Endothelial cell of umbilical vein (primary cell): Measurements from ENCODE around the gene EMP3. TPM values are rescaled to one million over a fixed set of nuclear protein-coding genes. Genes with fewer than 3 reads are reported as not detected.

Experiments used
- BruUV-seq: library from RNA; stranded (reverse); fragments of 400-500 nt; replicated peaks from 2 replicates; lab custom pipeline; 2021; lab: Mats Ljungman, UMichigan
- CTCF ChIA-PET: fragments of 300-600, 350-600 bp; sonication (Branson Sonifier 250); formaldehyde crosslinking; loops from one replicate; lab custom pipeline; 2021; ENCODE audit warnings: antibody characterized with exemption, inconsistent platforms; lab: Charles Lee
- POLR2A ChIA-PET: fragments of 300-600, 350-600 bp; sonication (Branson Sonifier 250); formaldehyde crosslinking; loops from one replicate; lab custom pipeline; 2021; ENCODE audit warnings: antibody characterized with exemption, inconsistent platforms; lab: Charles Lee
- DNase-seq: peaks from one replicate; pipeline ENCODE4 v3.0.0-alpha.2; 2011; ENCODE audit warnings: low read depth, low spot score
- FAIRE-seq: peaks from 2 replicates; lab custom pipeline; 2011; peaks lifted over from hg19 to GRCh38; lab: Jason Lieb, UNC
- H2AFZ ChIP-seq: 2 replicates; pipeline ENCODE4 v1.6.0; 2012; ENCODE audit warnings: low read depth, low read length, control low read depth, inconsistent platforms
- H3K27ac ChIP-seq: 2 replicates; pipeline ENCODE4 v1.5.1; 2011; ENCODE audit warnings: low read depth, mild to moderate bottlenecking, control low read depth, low read length, moderate library complexity; ENCODE audit not compliant: insufficient read depth
- H3K27me3 ChIP-seq, 2 experiments: 2 replicates each; pipeline versions ENCODE4 v1.6.0 to v1.6.1; 2011; ENCODE audit warnings: low read length in 2 of 2, mixed read lengths in 1 of 2; ENCODE audit not compliant: control insufficient read depth in 2 of 2, insufficient read depth in 2 of 2
- H3K36me3 ChIP-seq, 2 experiments: 2 replicates in 1 of 2; 3 replicates in 1 of 2; pipeline ENCODE4 v1.5.1; 2011; ENCODE audit warnings: low read length in 2 of 2, mild to moderate bottlenecking in 1 of 2, moderate library complexity in 1 of 2; ENCODE audit not compliant: control insufficient read depth in 2 of 2, insufficient read depth in 2 of 2; ENCODE audit errors: extremely low read depth in 1 of 2
- H3K4me1 ChIP-seq: 3 replicates; pipeline ENCODE4 v1.5.1; 2011; ENCODE audit warnings: mild to moderate bottlenecking, low read length; ENCODE audit not compliant: control insufficient read depth, insufficient read depth; ENCODE audit errors: extremely low read depth
- H3K4me2 ChIP-seq: 2 replicates; pipeline ENCODE4 v1.6.1; 2011; ENCODE audit warnings: low read length, control low read depth, mixed read lengths; ENCODE audit not compliant: insufficient read depth
- H3K4me3 ChIP-seq, 3 experiments: fragments of 200-600 bp in 1 of 3; sonication (generic), shearing (Covaris generic) in 1 of 3; replicated peaks in 1 of 3; 2 replicates each; pipeline ENCODE4 v1.5.1; 2011 to 2016; ENCODE audit warnings: control low read depth in 3 of 3, low read length in 3 of 3, mild to moderate bottlenecking in 2 of 3, inconsistent platforms in 1 of 3, low read depth in 1 of 3, moderate library complexity in 1 of 3; ENCODE audit not compliant: insufficient read depth in 1 of 3
- H3K79me2 ChIP-seq: 2 replicates; pipeline ENCODE4 v1.6.0; 2012; ENCODE audit warnings: low read length, inconsistent platforms; ENCODE audit not compliant: control insufficient read depth, insufficient read depth
- H3K9ac ChIP-seq: replicated peaks from 2 replicates; pipeline ENCODE3; 2011; ENCODE audit warnings: low read length, control low read depth; ENCODE audit not compliant: insufficient read depth; ENCODE audit errors: extremely low read depth
- H3K9me1 ChIP-seq: replicated peaks from 3 replicates; pipeline ENCODE4 v1.6.0; 2011; ENCODE audit warnings: mild to moderate bottlenecking, low read length; ENCODE audit not compliant: control insufficient read depth, insufficient read depth; ENCODE audit errors: extremely low read depth
- H3K9me3 ChIP-seq: replicated peaks from 2 replicates; pipeline ENCODE4 v1.5.1; 2012; ENCODE audit warnings: low read length, inconsistent platforms; ENCODE audit not compliant: control insufficient read depth, insufficient read depth
- H4K20me1 ChIP-seq: replicated peaks from 2 replicates; pipeline ENCODE3; 2011; ENCODE audit warnings: mild to moderate bottlenecking, low read length; ENCODE audit not compliant: control insufficient read depth, insufficient read depth; ENCODE audit errors: extremely low read depth
- CTCF ChIP-seq, 2 donors: IDR thresholded peaks; 1 replicate in 1 of 2; 2 replicates in 1 of 2; pipeline ENCODE4 v1.5.1; 2011; ENCODE audit warnings: low read length in 2 of 2, mild to moderate bottlenecking in 2 of 2, moderate library complexity in 2 of 2, control low read depth in 1 of 2, inconsistent platforms in 1 of 2, low read depth in 1 of 2; ENCODE audit not compliant: insufficient read depth in 1 of 2; ENCODE audit errors: extremely low read depth in 1 of 2
- FOS ChIP-seq: IDR thresholded peaks from 2 replicates; pipeline ENCODE4 v1.6.1; 2011; ENCODE audit warnings: mild to moderate bottlenecking, low read length, moderate library complexity, borderline replicate concordance; ENCODE audit not compliant: insufficient read depth
- GATA2 ChIP-seq: IDR thresholded peaks from 2 replicates; pipeline ENCODE4 v1.7.0; 2011; ENCODE audit warnings: low read depth, mild to moderate bottlenecking, moderate library complexity, mixed read lengths, low read length; ENCODE audit not compliant: insufficient read length, insufficient read depth
- JUN ChIP-seq: IDR thresholded peaks from 2 replicates; pipeline ENCODE4 v1.6.1; 2011; ENCODE audit warnings: borderline replicate concordance, low read depth; ENCODE audit not compliant: insufficient read length, insufficient read depth
- MYC ChIP-seq: IDR thresholded peaks from one replicate; pipeline ENCODE4 v1.6.1; 2011; ENCODE audit warnings: mild to moderate bottlenecking, low read depth, low read length
- POLR2A ChIP-seq: IDR thresholded peaks from 2 replicates; pipeline ENCODE4 v1.6.1; 2012; ENCODE audit warnings: low read depth, mild to moderate bottlenecking, control low read depth, low read length
- dilution Hi-C: fragments of 300-500 bp; cut with MboI; formaldehyde crosslinking; loops from one replicate; pipeline ENCODE4 v1.15.0; 2019; ENCODE audit warnings: low sequenced_read_pairs; ENCODE audit not compliant: extremely low pct_ligation_motif_present
- intact Hi-C: fragments of 100-400 bp; cut with micrococcal nuclease; formaldehyde crosslinking; loops from one replicate; pipeline ENCODE4 v1.10.0; 2022
- polyA plus RNA-seq, 4 experiments: library from polyadenylated mRNA; depleted of rRNA in 3 of 4; stranded (reverse) in 3 of 4; unstranded in 1 of 4; fragments of >200 nt; gene quantifications; 2 replicates each; pipeline versions ENCODE4 v1.2.1 to v1.2.3, GENCODE V29; 2011 to 2012; ENCODE audit warnings: missing spikeins in 1 of 4
- total RNA-seq: library from RNA; stranded (reverse); gene quantifications from 2 replicates; pipeline ENCODE4 v1.2.3, GENCODE V29; 2021

The EMP3 gene
- total and polyA plus RNA-seq, 2 donors (not counting 3 experiments of a cell fraction or from before 2014, with no cell fraction given), result 127 to 406 TPM

- Histone ChIP-seq H3K79me2 (no peaks in the 10 kb centered on the region), H3K4me1 (peaks cover 7% of the 10 kb centered on the region), H2AFZ (no peak overlapping the region), H3K9me3 (no peaks in the 10 kb centered on the region), H3K27me3 (no peaks in the 10 kb centered on the region), H3K9ac (no peak overlapping the region), H3K27ac (no peak overlapping the region), H4K20me1 (no peaks in the 10 kb centered on the region), H3K4me3 (no peak overlapping the region), H3K4me2 (no peak overlapping the region), H3K36me3 (no peaks in the 10 kb centered on the region), H3K9me1 (no peaks in the 10 kb centered on the region)
- BruUV-seq, result no TSS peak
- dilution Hi-C loops, result no loop called here
- DNase-seq (no peak), FAIRE-seq (no peak)
- ChIA-PET POLR2A (interaction anchor here (0.5 kb wide), 1 partner anchor 20 kb away, joined by 3 read pairs; no protein-coding TSS in a partner anchor), CTCF (interaction anchor here (1.1 to 10.0 kb wide), 3 partner anchors 13 to 20 kb away, joined by 3 to 486 read pairs (median 4); partner anchors contain the start of gene EMP3)
- intact Hi-C loops, result no loop called here
- no peak for TF ChIP-seq MYC
- no peak for TF ChIP-seq CTCF (IDR thresholded peaks at IDR 0.05; ENCODE audit: extremely low read depth in 1 of 2, insufficient read depth in 1 of 2, low read depth in 1 of 2, low read length in 2 of 2)
- no peak for TF ChIP-seq GATA2
- TF ChIP-seq FOS, result no peak
- TF ChIP-seq JUN, result no peak
- TF ChIP-seq POLR2A, result no peak
Measured at GRCh38 chr19:48338253-48338755, 13.0 kb downstream of the EMP3 start.
